ENCODE measurements around the gene S1PR3.
"Not testable (repeated sequence)": the region's sequence is repeated elsewhere in the genome, so short reads cannot be mapped to it uniquely, and the experiment has no call there.

The S1PR3 gene

GRCh38 chr9:88991066-88992034 is at the start of gene S1PR3:
S1PR3 (plus strand) TSS chr9:88991468; CDS start chr9:89001201, 9,733 bp downstream.
- DNase-seq, result peak; percentile 23

GRCh38 chr9:88941586-88941985 is 49.7 kb upstream of the S1PR3 start:
- not testable (repeated sequence) for DNase-seq

- no peak for DNase-seq
Measured at GRCh38 chr9:88942411-88942810, 48.9 kb upstream of the S1PR3 start.

- no peak for DNase-seq
Measured at GRCh38 chr9:88945636-88946333, 45.5 kb upstream of the S1PR3 start.

- DNase-seq, result no peak
Measured at GRCh38 chr9:88947581-88948573, 43.4 kb upstream of the S1PR3 start.

GRCh38 chr9:88949425-88949824 is 41.8 kb upstream of the S1PR3 start:
- DNase-seq, result no peak

- DNase-seq, result no peak
Measured at GRCh38 chr9:88949961-88950340, 41.3 kb upstream of the S1PR3 start.

GRCh38 chr9:88950341-88951154 is 40.7 kb upstream of the S1PR3 start:
- DNase-seq, result peak; percentile 35

GRCh38 chr9:88951155-88951542 is 40.1 kb upstream of the S1PR3 start:
- no peak for DNase-seq

- DNase-seq, result no peak
Measured at GRCh38 chr9:88952086-88952615, 39.1 kb upstream of the S1PR3 start.

- DNase-seq, result no peak
Measured at GRCh38 chr9:88952976-88953375, 38.3 kb upstream of the S1PR3 start.

GRCh38 chr9:88953381-88954029 is 37.8 kb upstream of the S1PR3 start:
- peak; percentile 60 for DNase-seq

GRCh38 chr9:88954066-88954465 is 37.2 kb upstream of the S1PR3 start:
- DNase-seq, result no peak

- no peak for DNase-seq
Measured at GRCh38 chr9:88957526-88957925, 33.7 kb upstream of the S1PR3 start.

- DNase-seq, result no peak
Measured at GRCh38 chr9:88959727-88960469, 31.4 kb upstream of the S1PR3 start.

- no peak for DNase-seq
Measured at GRCh38 chr9:88960632-88961031, 30.6 kb upstream of the S1PR3 start.

- DNase-seq, result no peak
Measured at GRCh38 chr9:88965473-88965872, 25.8 kb upstream of the S1PR3 start.

- DNase-seq, result no peak
Measured at GRCh38 chr9:88966894-88967676, 24.2 kb upstream of the S1PR3 start.

- no peak for DNase-seq
Measured at GRCh38 chr9:88968799-88969198, 22.5 kb upstream of the S1PR3 start.

Data from suppressor macrophage treated with lipopolysaccharide for 4 hours (primary cell).